Measurements from ENCODE around the gene OSTF1.

GRCh38 chr9:75164573-75164972 is 76.3 kb downstream of the OSTF1 start:
- TF ChIP-seq CTCF (IDR thresholded peaks at IDR 0.05) (no peak), OVOL2 (CRISPR knock-in tag; IDR thresholded peaks at IDR 0.05; ENCODE audit: borderline replicate concordance) (no peak), ATF1 (CRISPR knock-in tag; IDR thresholded peaks at IDR 0.05) (no peak), CBFB (CRISPR knock-in tag; IDR thresholded peaks at IDR 0.05; ENCODE audit: low read depth) (no peak), KAT7 (CRISPR knock-in tag; IDR thresholded peaks at IDR 0.05; ENCODE audit: borderline replicate concordance) (no peak), STAT6 (CRISPR knock-in tag; conservative IDR thresholded peaks at IDR 0.05; ENCODE audit: low read depth) (no peak), ZNF138 (CRISPR knock-in tag; conservative IDR thresholded peaks at IDR 0.05) (no peak), TEAD4 (CRISPR knock-in tag; IDR thresholded peaks at IDR 0.05) (no peak)

All from WTC11 (cell line).